Immature natural killer cell (primary cell): ENCODE data around the gene GLB1L. TPM values are rescaled to one million over a fixed set of nuclear protein-coding genes. Genes with fewer than 3 reads are reported as not detected.
A peak's percentile ranks its signal among the peaks of the same experiment; 100 is the strongest.
"Not testable (repeated sequence)": the region's sequence is repeated elsewhere in the genome, so short reads cannot be mapped to it uniquely, and the experiment has no call there.

Source experiments
- DNase-seq, 3 donors: peaks; one replicate each; pipeline ENCODE4 v3.0.0; 2022; ENCODE audit warnings: mixed read lengths in 1 of 3
- H3K27ac Mint-ChIP-seq, 6 donors: one replicate each; pipeline ENCODE4 v1.8.0; 2020; ENCODE audit warnings: mixed read lengths in 6 of 6, mild to moderate bottlenecking in 5 of 6, inconsistent platforms in 4 of 6, moderate library complexity in 3 of 6
- H3K27me3 Mint-ChIP-seq, 3 donors: one replicate each; pipeline ENCODE4 v1.8.0; 2020 to 2021; ENCODE audit warnings: low read depth in 3 of 3, mild to moderate bottlenecking in 3 of 3, mixed read lengths in 3 of 3, moderate library complexity in 3 of 3, inconsistent platforms in 1 of 3
- H3K36me3 Mint-ChIP-seq, 3 donors: one replicate each; pipeline ENCODE4 v1.8.0; 2020; ENCODE audit warnings: mixed read lengths in 3 of 3, inconsistent platforms in 2 of 3, mild to moderate bottlenecking in 2 of 3
- H3K4me1 Mint-ChIP-seq, 2 donors: one replicate each; pipeline ENCODE4 v1.8.0; 2020; ENCODE audit warnings: inconsistent platforms in 2 of 2, mild to moderate bottlenecking in 2 of 2, mixed read lengths in 2 of 2, moderate library complexity in 1 of 2
- H3K4me3 Mint-ChIP-seq, 5 donors: one replicate each; pipeline ENCODE4 v1.8.0; 2020; ENCODE audit warnings: mild to moderate bottlenecking in 5 of 5, mixed read lengths in 5 of 5, inconsistent platforms in 3 of 5, moderate library complexity in 3 of 5
- H3K9me3 Mint-ChIP-seq, 6 donors: one replicate each; pipeline ENCODE4 v1.8.0; 2020; ENCODE audit warnings: mild to moderate bottlenecking in 6 of 6, mixed read lengths in 6 of 6, inconsistent platforms in 4 of 6, moderate library complexity in 3 of 6
- polyA plus RNA-seq, 3 donors: library from polyadenylated mRNA; unstranded; fragments of 300-500 nt; fragmentation: Illumina TruSeq; gene quantifications; one replicate each; pipeline ENCODE4 v1.2.3, GENCODE V29; 2021

The GLB1L gene
- polyA plus RNA-seq, 3 donors from 2014 or later: 0.44 to 1.0 TPM; not detected in 1

DNA sequence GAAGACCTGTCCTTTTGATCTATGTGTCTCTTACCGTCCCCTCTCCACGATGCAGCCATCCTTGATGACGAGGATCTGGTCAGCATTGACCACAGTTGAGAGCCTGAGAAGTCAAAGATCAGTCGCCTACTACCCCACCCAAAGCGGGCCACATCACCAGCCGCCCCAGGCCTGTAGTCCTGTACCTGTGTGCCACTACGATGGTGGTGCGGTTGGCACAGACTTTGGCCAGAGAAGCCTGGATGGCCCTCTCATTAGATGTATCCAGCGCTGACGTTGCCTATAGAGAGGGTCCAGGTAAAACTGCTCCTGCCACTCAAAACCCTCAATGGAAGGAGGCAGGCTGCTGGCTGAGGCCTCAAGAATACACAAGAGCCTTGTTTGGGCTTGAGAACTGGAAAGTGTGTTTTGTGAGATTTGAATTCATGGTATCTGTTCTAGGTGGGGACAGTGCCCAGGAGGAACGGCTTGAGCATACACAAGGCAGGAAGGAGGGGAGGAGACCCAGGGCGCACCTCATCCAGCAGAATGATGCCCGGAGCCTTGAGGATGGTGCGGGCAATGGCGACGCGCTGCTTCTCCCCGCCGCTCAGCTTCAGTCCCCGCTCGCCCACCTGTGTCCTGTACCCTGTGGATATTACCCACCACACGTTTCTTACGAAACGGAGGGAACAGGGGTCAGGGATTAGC, 34.9 kb downstream of the GLB1L start:
- Mint-ChIP-seq H3K27me3 (peaks cover 0 to 6% (median 0%) of the 10 kb centered on the region in 3 donors), H3K9me3 (peaks cover 0 to 1% (median 0%) of the 10 kb centered on the region in 6 donors), H3K4me3 (peak overlapping the region in 1 of 5 donors; percentile 27), H3K27ac (peak overlapping the region; percentile 75 to 92 (median 86)), H3K4me1 (peaks cover 39 to 50% of the 10 kb centered on the region in 2 donors), H3K36me3 (peaks cover 0 to 10% (median 0%) of the 10 kb centered on the region in 3 donors)
- DNase-seq: no peak

GRCh38 chr2:219209236-219210195, 35.7 kb downstream of the GLB1L start:
- H3K4me3 Mint-ChIP-seq: peak overlapping the region; percentile 14 to 61 (median 48)
- peaks cover 0 to 1% (median 0%) of the 10 kb centered on the region in 6 donors for H3K9me3 Mint-ChIP-seq
- peaks cover 0 to 10% (median 0%) of the 10 kb centered on the region in 3 donors for H3K36me3 Mint-ChIP-seq
- H3K27me3 Mint-ChIP-seq: peaks cover 0 to 8% (median 0%) of the 10 kb centered on the region in 3 donors
- peak overlapping the region; percentile 75 to 90 (median 86) for H3K27ac Mint-ChIP-seq
- H3K4me1 Mint-ChIP-seq: peaks cover 39 to 50% of the 10 kb centered on the region in 2 donors
- no peak for DNase-seq

DNA sequence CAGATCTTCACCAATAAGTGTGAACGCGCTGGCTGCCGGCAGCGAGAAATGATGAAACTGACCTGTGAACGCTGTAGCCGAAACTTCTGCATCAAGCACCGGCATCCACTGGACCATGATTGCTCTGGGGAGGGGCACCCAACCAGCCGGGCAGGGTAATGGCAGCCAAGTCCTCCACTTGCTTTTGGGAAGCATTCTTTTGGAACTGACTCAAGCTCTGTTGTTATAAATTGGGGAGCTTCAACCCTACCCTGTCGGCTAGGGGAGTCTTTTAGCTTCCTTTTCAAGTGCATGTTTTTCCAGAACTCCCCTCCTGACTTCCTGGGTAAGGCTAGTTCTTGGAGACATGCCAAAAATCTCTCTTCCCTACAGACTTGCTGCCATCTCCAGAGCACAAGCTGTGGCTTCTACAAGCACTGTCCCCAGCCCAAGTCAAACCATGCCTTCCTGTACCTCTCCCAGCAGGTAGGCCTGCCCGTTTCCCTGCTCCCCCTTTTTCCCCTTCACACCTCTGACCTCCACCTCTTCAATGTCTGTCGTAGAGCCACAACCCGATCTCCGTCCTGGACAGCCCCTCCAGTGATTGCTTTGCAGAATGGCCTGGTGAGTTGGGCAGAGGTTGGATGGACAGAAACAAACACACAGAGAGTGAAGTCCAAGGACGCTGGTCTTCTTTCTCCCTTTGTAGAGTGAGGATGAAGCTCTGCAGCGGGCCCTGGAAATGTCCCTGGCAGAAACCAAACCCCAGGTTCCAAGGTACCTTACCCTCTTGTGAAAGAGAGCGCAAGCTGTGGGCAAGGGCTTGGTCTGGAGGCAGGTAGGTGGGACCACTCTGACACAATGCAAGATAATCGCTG, 37.1 kb downstream of the GLB1L start:
- H3K4me3 Mint-ChIP-seq: peak overlapping the region; percentile 89 to 98 (median 91)
- peaks cover 0 to 1% (median 0%) of the 10 kb centered on the region in 6 donors for H3K9me3 Mint-ChIP-seq
- peaks cover 0 to 6% (median 0%) of the 10 kb centered on the region in 3 donors for H3K27me3 Mint-ChIP-seq
- peaks cover 39 to 50% of the 10 kb centered on the region in 2 donors for H3K4me1 Mint-ChIP-seq
- H3K36me3 Mint-ChIP-seq: peaks cover 0 to 10% (median 0%) of the 10 kb centered on the region in 3 donors
- peak overlapping the region; percentile 75 to 96 (median 86) for H3K27ac Mint-ChIP-seq
- DNase-seq: no peak

- DNase-seq: no peak
Observed at GRCh38 chr2:219207134-219207883, 37.9 kb downstream of the GLB1L start.

DNA sequence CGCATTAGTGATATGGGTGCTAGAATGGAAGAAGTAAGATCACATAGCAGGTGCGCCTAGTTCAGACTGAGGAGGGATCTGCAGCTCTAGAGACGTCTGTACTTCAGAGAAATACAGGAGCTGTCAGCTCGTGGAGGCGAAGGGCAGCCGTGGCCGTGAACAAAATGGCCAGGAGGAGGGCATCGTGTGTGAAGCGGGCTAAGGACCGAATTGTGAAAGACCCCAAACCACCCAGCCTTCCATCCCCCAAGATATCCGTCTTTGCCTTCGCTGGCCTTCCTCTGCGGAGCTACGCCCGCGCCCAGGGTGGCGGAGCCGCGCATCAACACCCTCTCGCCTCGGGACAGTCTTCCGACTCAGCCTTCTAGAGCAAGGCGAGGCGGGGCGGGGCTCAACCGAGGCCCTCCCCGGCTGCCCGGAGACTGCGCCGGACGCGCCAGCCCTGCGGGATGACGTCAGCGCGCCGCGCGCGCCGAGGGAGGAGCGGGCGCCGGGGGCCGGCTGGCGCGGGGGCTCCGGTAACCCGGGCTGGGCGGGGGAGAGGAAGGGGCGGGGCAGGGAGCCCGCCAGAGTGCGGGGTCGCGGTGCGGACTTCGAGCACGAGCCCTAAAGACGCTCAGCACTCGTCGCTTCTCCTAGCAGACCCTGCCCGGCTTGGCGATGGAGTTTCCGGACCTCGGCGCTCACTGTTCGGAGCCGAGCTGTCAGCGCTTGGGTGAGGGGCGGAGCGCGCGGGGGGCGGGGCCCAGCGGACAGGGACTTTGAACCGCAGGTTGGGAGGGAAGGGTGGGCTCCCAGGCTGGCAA, 38.7 kb downstream of the GLB1L start, which contains the start of gene ZFAND2B:
Gene ZFAND2B (plus strand): TSS at position 455 of the 806 bp plus-strand sequence. CDS start 206 bp downstream, at position 661.
- H3K27me3 Mint-ChIP-seq: peaks cover 0 to 6% (median 2%) of the 10 kb centered on the region in 3 donors
- peaks cover 37 to 49% of the 10 kb centered on the region in 2 donors for H3K4me1 Mint-ChIP-seq
- H3K27ac Mint-ChIP-seq: peak within 1 kb of the TSS; percentile 94 to 99 (median 96)
- peaks cover 0 to 10% (median 0%) of the 10 kb centered on the region in 3 donors for H3K36me3 Mint-ChIP-seq
- peak; percentile 96 to 98 (median 97) for DNase-seq
- H3K4me3 Mint-ChIP-seq: peak within 1 kb of the TSS; percentile 89 to 98 (median 91)
- peaks cover 0 to 1% (median 0%) of the 10 kb centered on the region in 6 donors for H3K9me3 Mint-ChIP-seq

More at GRCh38 chr2:219207134-219207883, 37.9 kb downstream of the GLB1L start:
- peak overlapping the region; percentile 89 to 98 (median 91) for H3K4me3 Mint-ChIP-seq
- peaks cover 0 to 6% (median 0%) of the 10 kb centered on the region in 3 donors for H3K27me3 Mint-ChIP-seq
- H3K9me3 Mint-ChIP-seq: peaks cover 0 to 1% (median 0%) of the 10 kb centered on the region in 6 donors
- peaks cover 39 to 50% of the 10 kb centered on the region in 2 donors for H3K4me1 Mint-ChIP-seq
- H3K36me3 Mint-ChIP-seq: peaks cover 0 to 10% (median 0%) of the 10 kb centered on the region in 3 donors
- peak overlapping the region; percentile 66 to 97 (median 90) for H3K27ac Mint-ChIP-seq

DNA sequence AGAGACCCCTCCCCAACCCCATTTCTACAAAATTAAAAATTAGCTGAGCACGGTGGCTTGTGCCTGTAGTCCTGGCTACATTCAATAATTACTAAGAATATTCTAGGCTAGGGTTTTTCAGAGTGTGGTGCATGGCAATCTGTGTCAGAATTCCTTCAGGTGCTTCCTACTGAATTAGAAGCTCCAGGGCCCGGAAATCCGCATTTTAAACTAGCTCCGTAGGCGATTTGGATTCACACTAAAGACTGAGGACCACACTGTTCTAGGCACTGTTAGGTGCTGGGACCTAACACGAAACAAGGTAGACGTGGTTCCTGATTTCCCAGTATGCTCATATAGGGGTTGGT, 39.3 kb downstream of the GLB1L start:
- H3K27me3 Mint-ChIP-seq: peaks cover 0 to 6% (median 2%) of the 10 kb centered on the region in 3 donors
- peak overlapping the region; percentile 89 to 98 (median 91) for H3K4me3 Mint-ChIP-seq
- peaks cover 0 to 10% (median 0%) of the 10 kb centered on the region in 3 donors for H3K36me3 Mint-ChIP-seq
- H3K27ac Mint-ChIP-seq: peak overlapping the region; percentile 94 to 99 (median 96)
- H3K4me1 Mint-ChIP-seq: peaks cover 31 to 43% of the 10 kb centered on the region in 2 donors
- DNase-seq: no peak
- peaks cover 0 to 1% (median 0%) of the 10 kb centered on the region in 6 donors for H3K9me3 Mint-ChIP-seq

DNA sequence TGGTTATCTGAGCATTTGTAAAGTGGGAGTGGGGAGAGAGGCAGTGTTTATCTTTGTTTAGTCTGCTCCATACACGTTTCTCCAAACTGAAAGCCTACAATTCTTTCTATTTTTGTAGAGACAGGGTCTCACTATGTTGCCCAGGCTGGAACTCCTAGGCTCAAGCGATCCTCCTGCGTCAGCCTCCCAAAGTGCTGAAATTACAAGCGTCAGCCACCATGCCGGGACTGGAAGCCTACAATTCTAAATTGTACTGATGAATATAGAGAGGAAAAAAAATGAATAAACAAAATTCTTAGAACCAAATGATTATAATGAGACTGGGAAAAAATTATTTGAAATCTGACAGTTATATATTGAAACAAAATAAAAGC, 40.1 kb downstream of the GLB1L start:
- DNase-seq: no peak
- peaks cover 2 to 6% (median 2%) of the 10 kb centered on the region in 3 donors for H3K27me3 Mint-ChIP-seq
- H3K4me3 Mint-ChIP-seq: peak overlapping the region; percentile 44 to 89 (median 51)
- peak overlapping the region in 5 of 6 donors; percentile 30 to 99 (median 55) for H3K27ac Mint-ChIP-seq
- H3K4me1 Mint-ChIP-seq: peaks cover 33 to 44% of the 10 kb centered on the region in 2 donors
- H3K9me3 Mint-ChIP-seq: no peaks in the 10 kb centered on the region
- peaks cover 0 to 10% (median 0%) of the 10 kb centered on the region in 3 donors for H3K36me3 Mint-ChIP-seq

GRCh38 chr2:219204425-219205164, 40.6 kb downstream of the GLB1L start:
- peaks cover 0 to 10% (median 0%) of the 10 kb centered on the region in 3 donors for H3K36me3 Mint-ChIP-seq
- H3K4me1 Mint-ChIP-seq: peaks cover 28 to 40% of the 10 kb centered on the region in 2 donors
- DNase-seq: no peak
- H3K9me3 Mint-ChIP-seq: no peaks in the 10 kb centered on the region
- H3K4me3 Mint-ChIP-seq: no peak overlapping the region
- H3K27me3 Mint-ChIP-seq: peaks cover 2 to 6% (median 2%) of the 10 kb centered on the region in 3 donors
- peak overlapping the region in 3 of 6 donors; percentile 30 to 55 (median 48) for H3K27ac Mint-ChIP-seq

GRCh38 chr2:219201331-219201730, 43.9 kb downstream of the GLB1L start:
- peaks cover 17 to 20% of the 10 kb centered on the region in 2 donors for H3K4me1 Mint-ChIP-seq
- H3K27me3 Mint-ChIP-seq, H3K36me3 Mint-ChIP-seq, H3K4me3 Mint-ChIP-seq, DNase-seq, H3K9me3 Mint-ChIP-seq, H3K27ac Mint-ChIP-seq: not testable (repeated sequence)

DNA sequence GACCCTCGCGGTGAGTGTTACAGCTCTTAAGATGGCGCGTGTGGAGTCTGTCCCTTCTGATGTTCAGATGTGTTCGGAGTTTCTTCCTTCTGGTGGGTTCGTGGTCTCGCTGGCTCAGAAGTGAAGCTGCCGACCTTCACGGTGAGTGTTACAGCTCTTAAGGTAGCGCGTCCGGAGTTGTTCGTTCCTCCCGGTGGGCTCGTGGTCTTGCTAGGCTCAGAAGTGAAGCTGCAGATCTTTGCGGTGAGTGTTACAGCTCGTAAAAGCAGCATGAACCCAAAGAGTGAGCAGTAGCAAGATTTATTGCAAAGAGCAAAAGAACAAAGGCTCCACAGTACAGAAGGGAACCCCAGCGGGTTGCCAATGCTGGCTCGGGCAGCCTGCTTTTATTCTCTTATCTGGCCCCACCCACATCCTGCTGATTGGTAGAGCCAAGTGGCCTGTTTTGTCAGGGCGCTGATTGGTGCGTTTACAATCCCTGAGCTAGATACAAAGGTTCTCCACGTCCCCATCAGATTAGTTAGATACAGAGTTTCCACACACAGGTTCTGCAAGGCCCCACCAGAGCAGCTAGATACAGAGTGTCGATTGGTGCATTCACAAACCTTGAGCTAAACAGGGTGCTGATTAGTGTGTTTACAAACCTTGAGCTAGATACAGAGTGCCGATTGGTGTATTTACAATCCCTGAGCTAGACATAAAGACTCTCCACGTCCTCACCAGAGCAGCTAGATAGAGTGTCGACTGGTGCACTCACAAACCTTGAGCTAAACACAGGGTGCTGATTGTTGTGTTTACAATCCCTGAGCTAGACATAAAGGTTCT, 44.5 kb downstream of the GLB1L start:
- H3K27me3 Mint-ChIP-seq, H3K9me3 Mint-ChIP-seq, H3K36me3 Mint-ChIP-seq: not testable (repeated sequence)
- Mint-ChIP-seq H3K4me1 (peaks cover 13 to 14% of the 10 kb centered on the region in 2 donors), H3K4me3 (peak overlapping the region; percentile 72 to 84 (median 79)), H3K27ac (peak overlapping the region; percentile 47 to 90 (median 82))
- DNase-seq: peak in 2 of 3 donors; percentile 31 to 33
